Calu3 (cell line): ENCODE data around the gene ITPKB. TPM values are rescaled to one million over a fixed set of nuclear protein-coding genes. Genes with fewer than 3 reads are reported as not detected.

Experiments used
- BruUV-seq: library from RNA; stranded (reverse); fragments of 400-500 nt; replicated peaks from 2 replicates; lab custom pipeline; 2021; lab: Mats Ljungman, UMichigan
- CTCF ChIA-PET: fragments of 300-600 bp; sonication (Branson Sonifier 250); formaldehyde crosslinking; loops from one replicate; lab custom pipeline; 2022; ENCODE audit warnings: antibody characterized with exemption; lab: Charles Lee
- DNase-seq: peaks from one replicate; pipeline ENCODE4 v3.0.0; 2022
- H3K27ac Mint-ChIP-seq: one replicate; pipeline ENCODE4 v1.8.0; 2022; ENCODE audit warnings: mixed read lengths; ENCODE audit not compliant: unreplicated experiment
- H3K27me3 Mint-ChIP-seq: one replicate; pipeline ENCODE4 v1.8.0; 2022; ENCODE audit warnings: mixed read lengths; ENCODE audit not compliant: unreplicated experiment
- H3K36me3 Mint-ChIP-seq: one replicate; pipeline ENCODE4 v1.8.0; 2022; ENCODE audit warnings: mild to moderate bottlenecking, moderate library complexity, mixed read lengths; ENCODE audit not compliant: insufficient read depth, unreplicated experiment
- H3K4me1 Mint-ChIP-seq: one replicate; pipeline ENCODE4 v1.8.0; 2022; ENCODE audit warnings: mild to moderate bottlenecking, low read depth, mixed read lengths; ENCODE audit not compliant: unreplicated experiment
- H3K4me3 Mint-ChIP-seq: one replicate; pipeline ENCODE4 v1.8.0; 2022; ENCODE audit warnings: mild to moderate bottlenecking, low read depth, moderate library complexity, mixed read lengths; ENCODE audit not compliant: unreplicated experiment
- H3K9me3 Mint-ChIP-seq: one replicate; pipeline ENCODE4 v1.8.0; 2022; ENCODE audit warnings: low read depth, mixed read lengths; ENCODE audit not compliant: unreplicated experiment
- intact Hi-C: fragments of 100-400 bp; cut with micrococcal nuclease; formaldehyde crosslinking; loops from one replicate; pipeline ENCODE4 v1.10.0; 2022; ENCODE audit not compliant: unreplicated experiment
- total RNA-seq: library from RNA; stranded (reverse); gene quantifications from 2 replicates; pipeline ENCODE4 v1.2.3, GENCODE V29; 2022
- TF ChIP-seq, protein P1 (sequence below): fragments of 200-600 bp; IDR thresholded peaks from one replicate; pipeline ENCODE4 v1.8.0; 2022; ENCODE audit warnings: antibody characterized with exemption; ENCODE audit not compliant: unreplicated experiment

The ITPKB gene
- total RNA-seq, 1 experiment from 2014 or later = 11.8 TPM

- CTCF ChIA-PET = no interaction called here
- intact Hi-C loops = no loop called here
- BruUV-seq = no TSS peak
These were observed 131.8 kb downstream of the ITPKB start for GRCh38 chr1:226607268-226607660.

GRCh38 chr1:226606311-226607267 is 132.5 kb downstream of the ITPKB start:
- Mint-ChIP-seq H3K9me3 (no peaks in the 10 kb centered on the region), H3K27ac (no peak overlapping the region), H3K36me3 (no peaks in the 10 kb centered on the region), H3K4me1 (no peaks in the 10 kb centered on the region), H3K27me3 (peaks cover 93% of the 10 kb centered on the region), H3K4me3 (no peak overlapping the region)
- no TSS peak for BruUV-seq
- CTCF ChIA-PET = no interaction called here
- intact Hi-C loops = no loop called here
- no peak for DNase-seq
- TF ChIP-seq, protein P1, sequence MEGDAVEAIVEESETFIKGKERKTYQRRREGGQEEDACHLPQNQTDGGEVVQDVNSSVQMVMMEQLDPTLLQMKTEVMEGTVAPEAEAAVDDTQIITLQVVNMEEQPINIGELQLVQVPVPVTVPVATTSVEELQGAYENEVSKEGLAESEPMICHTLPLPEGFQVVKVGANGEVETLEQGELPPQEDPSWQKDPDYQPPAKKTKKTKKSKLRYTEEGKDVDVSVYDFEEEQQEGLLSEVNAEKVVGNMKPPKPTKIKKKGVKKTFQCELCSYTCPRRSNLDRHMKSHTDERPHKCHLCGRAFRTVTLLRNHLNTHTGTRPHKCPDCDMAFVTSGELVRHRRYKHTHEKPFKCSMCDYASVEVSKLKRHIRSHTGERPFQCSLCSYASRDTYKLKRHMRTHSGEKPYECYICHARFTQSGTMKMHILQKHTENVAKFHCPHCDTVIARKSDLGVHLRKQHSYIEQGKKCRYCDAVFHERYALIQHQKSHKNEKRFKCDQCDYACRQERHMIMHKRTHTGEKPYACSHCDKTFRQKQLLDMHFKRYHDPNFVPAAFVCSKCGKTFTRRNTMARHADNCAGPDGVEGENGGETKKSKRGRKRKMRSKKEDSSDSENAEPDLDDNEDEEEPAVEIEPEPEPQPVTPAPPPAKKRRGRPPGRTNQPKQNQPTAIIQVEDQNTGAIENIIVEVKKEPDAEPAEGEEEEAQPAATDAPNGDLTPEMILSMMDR = no peak

More at GRCh38 chr1:226607268-226607660, 131.8 kb downstream of the ITPKB start:
- Mint-ChIP-seq H3K4me1 (no peaks in the 10 kb centered on the region), H3K4me3 (no peak overlapping the region), H3K27ac (no peak overlapping the region), H3K27me3 (peaks cover 93% of the 10 kb centered on the region), H3K9me3 (no peaks in the 10 kb centered on the region), H3K36me3 (no peaks in the 10 kb centered on the region)
- TF ChIP-seq, protein P1 = no peak
- DNase-seq = no peak

- Mint-ChIP-seq H3K27me3 (peaks cover 93% of the 10 kb centered on the region), H3K4me3 (no peak overlapping the region), H3K27ac (no peak overlapping the region), H3K4me1 (no peaks in the 10 kb centered on the region), H3K36me3 (no peaks in the 10 kb centered on the region), H3K9me3 (no peaks in the 10 kb centered on the region)
- BruUV-seq = no TSS peak
- intact Hi-C loops = no loop called here
- DNase-seq = no peak
- TF ChIP-seq, protein P1 = no peak
- CTCF ChIA-PET = interaction anchor here (0.8 kb wide), 1 partner anchor 54 kb away, joined by 4 read pairs; no protein-coding TSS in a partner anchor
These were observed 133.6 kb downstream of the ITPKB start for GRCh38 chr1:226605318-226605950.

GRCh38 chr1:226604560-226605317 is 134.3 kb downstream of the ITPKB start:
- H3K4me1 Mint-ChIP-seq = no peaks in the 10 kb centered on the region
- TF ChIP-seq, protein P1 = no peak
- no peak overlapping the region for H3K4me3 Mint-ChIP-seq
- H3K9me3 Mint-ChIP-seq = no peaks in the 10 kb centered on the region
- H3K27ac Mint-ChIP-seq = no peak overlapping the region
- intact Hi-C loops = no loop called here
- DNase-seq = no peak
- CTCF ChIA-PET = interaction anchor here (0.8 kb wide), 1 partner anchor 54 kb away, joined by 4 read pairs; no protein-coding TSS in a partner anchor
- BruUV-seq = no TSS peak
- no peaks in the 10 kb centered on the region for H3K36me3 Mint-ChIP-seq
- peaks cover 93% of the 10 kb centered on the region for H3K27me3 Mint-ChIP-seq
